ENCODE data around the gene HACD1.

Gene HACD1

GRCh38 chr10:17624996-17625395, 7.8 kb upstream of the HACD1 start:
- Histone ChIP-seq H3F3A (ENCODE audit: control insufficient read depth, insufficient read depth) (no peaks in the 10 kb centered on the region), H3K36me3 (ENCODE audit: control insufficient read depth, low read length) (no peaks in the 10 kb centered on the region), H3K9me3 (ENCODE audit: control insufficient read depth, insufficient read depth, low read length) (no peaks in the 10 kb centered on the region), H3K4me1 (ENCODE audit: control insufficient read depth, low read length) (peaks cover 3% of the 10 kb centered on the region; the same call in 1 of the 2 replicates), H3K4me3 (ENCODE audit: low read length) (no peak overlapping the region), H3K79me2 (ENCODE audit: control insufficient read depth, low read length) (no peaks in the 10 kb centered on the region), H3K27ac (ENCODE audit: low read depth, low read length) (no peak overlapping the region), H4K20me1 (ENCODE audit: control insufficient read depth, insufficient read depth, low read depth, low read length) (no peaks in the 10 kb centered on the region), H3K27me3 (ENCODE audit: control insufficient read depth, low read length) (no peaks in the 10 kb centered on the region), H3K4me2 (ENCODE audit: low read length) (no peak overlapping the region), H3K9me2 (replicated peaks; ENCODE audit: control insufficient read depth, low read length) (no peaks in the 10 kb centered on the region)
- no peak for TF ChIP-seq EZH2phosphoT487 (IDR thresholded peaks at IDR 0.05; ENCODE audit: borderline replicate concordance, low read length)
- TF ChIP-seq, protein P1, sequence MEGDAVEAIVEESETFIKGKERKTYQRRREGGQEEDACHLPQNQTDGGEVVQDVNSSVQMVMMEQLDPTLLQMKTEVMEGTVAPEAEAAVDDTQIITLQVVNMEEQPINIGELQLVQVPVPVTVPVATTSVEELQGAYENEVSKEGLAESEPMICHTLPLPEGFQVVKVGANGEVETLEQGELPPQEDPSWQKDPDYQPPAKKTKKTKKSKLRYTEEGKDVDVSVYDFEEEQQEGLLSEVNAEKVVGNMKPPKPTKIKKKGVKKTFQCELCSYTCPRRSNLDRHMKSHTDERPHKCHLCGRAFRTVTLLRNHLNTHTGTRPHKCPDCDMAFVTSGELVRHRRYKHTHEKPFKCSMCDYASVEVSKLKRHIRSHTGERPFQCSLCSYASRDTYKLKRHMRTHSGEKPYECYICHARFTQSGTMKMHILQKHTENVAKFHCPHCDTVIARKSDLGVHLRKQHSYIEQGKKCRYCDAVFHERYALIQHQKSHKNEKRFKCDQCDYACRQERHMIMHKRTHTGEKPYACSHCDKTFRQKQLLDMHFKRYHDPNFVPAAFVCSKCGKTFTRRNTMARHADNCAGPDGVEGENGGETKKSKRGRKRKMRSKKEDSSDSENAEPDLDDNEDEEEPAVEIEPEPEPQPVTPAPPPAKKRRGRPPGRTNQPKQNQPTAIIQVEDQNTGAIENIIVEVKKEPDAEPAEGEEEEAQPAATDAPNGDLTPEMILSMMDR (IDR thresholded peaks at IDR 0.05; ENCODE audit: low read depth, low read length, poor library complexity, severe bottlenecking) = no peak

DNA sequence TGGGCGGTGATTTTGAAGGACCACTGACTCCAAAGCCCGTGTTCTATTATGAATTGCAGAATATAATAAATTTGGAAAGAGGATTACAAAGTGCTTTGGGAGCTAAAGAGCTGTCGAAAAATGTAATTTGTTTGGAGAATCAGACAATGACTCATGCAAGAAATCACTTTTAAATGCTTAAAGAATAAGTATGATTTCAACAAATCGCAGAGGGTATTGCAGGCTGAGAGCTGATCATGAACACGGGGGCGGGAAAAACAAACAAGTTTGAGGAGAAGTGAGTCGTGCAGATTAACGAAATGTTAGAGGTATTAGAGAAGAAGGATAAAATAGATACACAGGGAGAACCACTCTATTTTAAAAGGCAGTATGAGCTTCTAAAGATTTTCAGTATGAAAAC, 4.9 kb upstream of the HACD1 start:
- Histone ChIP-seq H3K36me3 (ENCODE audit: control insufficient read depth, low read length) (no peaks in the 10 kb centered on the region), H4K20me1 (ENCODE audit: control insufficient read depth, insufficient read depth, low read depth, low read length) (no peaks in the 10 kb centered on the region), H3K27ac (ENCODE audit: low read depth, low read length) (no peak overlapping the region), H3K4me1 (ENCODE audit: control insufficient read depth, low read length) (peaks cover 8% of the 10 kb centered on the region), H3K9me3 (ENCODE audit: control insufficient read depth, insufficient read depth, low read length) (no peaks in the 10 kb centered on the region), H3K9me2 (replicated peaks; ENCODE audit: control insufficient read depth, low read length) (no peaks in the 10 kb centered on the region), H3K27me3 (ENCODE audit: control insufficient read depth, low read length) (peaks cover 12% of the 10 kb centered on the region), H3F3A (ENCODE audit: control insufficient read depth, insufficient read depth) (no peaks in the 10 kb centered on the region), H3K79me2 (ENCODE audit: control insufficient read depth, low read length) (no peaks in the 10 kb centered on the region), H3K4me3 (ENCODE audit: low read length) (no peak overlapping the region), H3K4me2 (ENCODE audit: low read length) (no peak overlapping the region)
- TF ChIP-seq, protein P1 (IDR thresholded peaks at IDR 0.05; ENCODE audit: low read depth, low read length, poor library complexity, severe bottlenecking) = no peak
- no peak for TF ChIP-seq EZH2phosphoT487 (IDR thresholded peaks at IDR 0.05; ENCODE audit: borderline replicate concordance, low read length)

DNA sequence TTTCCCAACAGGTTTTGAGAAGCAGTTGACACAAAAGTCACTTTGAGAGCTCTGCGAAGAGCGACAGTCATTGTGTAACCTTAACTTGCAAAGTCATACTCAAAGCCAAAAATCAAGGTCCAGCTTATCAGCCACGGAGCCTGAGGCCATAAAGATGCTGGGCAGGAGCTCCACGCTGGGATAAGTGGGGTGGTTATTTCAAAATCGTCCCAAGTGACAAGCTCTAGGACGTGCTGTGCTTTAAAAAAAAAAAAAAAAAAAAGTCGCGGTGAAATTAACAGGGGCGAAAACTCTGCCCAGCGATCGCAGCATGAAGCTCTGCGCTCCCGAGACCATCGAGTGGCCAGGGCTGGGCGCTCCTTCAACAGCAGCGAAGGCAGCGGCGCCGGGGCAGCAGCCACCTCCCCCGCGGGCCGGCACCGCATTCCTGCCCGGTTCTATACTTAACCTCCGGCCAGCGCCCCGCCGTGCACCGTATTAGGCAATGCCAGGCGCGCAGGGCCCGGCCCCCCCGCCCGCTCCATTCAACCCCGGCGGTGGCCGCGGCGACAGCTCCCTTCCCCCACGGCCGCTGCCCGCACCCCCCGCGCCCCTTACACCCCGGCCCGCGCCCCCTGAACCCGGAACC, 657 bp downstream of the HACD1 start:
- Histone ChIP-seq H3K27ac (ENCODE audit: low read depth, low read length) (no peak overlapping the region), H3K4me3 (ENCODE audit: low read length) (peak overlapping the region; percentile 62), H3K36me3 (ENCODE audit: control insufficient read depth, low read length) (no peaks in the 10 kb centered on the region), H3K27me3 (ENCODE audit: control insufficient read depth, low read length) (peaks cover 12% of the 10 kb centered on the region), H4K20me1 (ENCODE audit: control insufficient read depth, insufficient read depth, low read depth, low read length) (no peaks in the 10 kb centered on the region), H3K4me2 (ENCODE audit: low read length) (peak overlapping the region; percentile 76), H3K9me2 (replicated peaks; ENCODE audit: control insufficient read depth, low read length) (no peaks in the 10 kb centered on the region), H3K9me3 (ENCODE audit: control insufficient read depth, insufficient read depth, low read length) (no peaks in the 10 kb centered on the region), H3K79me2 (ENCODE audit: control insufficient read depth, low read length) (no peaks in the 10 kb centered on the region), H3F3A (ENCODE audit: control insufficient read depth, insufficient read depth) (no peaks in the 10 kb centered on the region), H3K4me1 (ENCODE audit: control insufficient read depth, low read length) (peaks cover 5% of the 10 kb centered on the region)
- no peak for TF ChIP-seq EZH2phosphoT487 (IDR thresholded peaks at IDR 0.05; ENCODE audit: borderline replicate concordance, low read length)
- TF ChIP-seq, protein P1 (IDR thresholded peaks at IDR 0.05; ENCODE audit: low read depth, low read length, poor library complexity, severe bottlenecking) = no peak

All from DOHH2 (cell line).